T-helper 17 cell (primary cell): ENCODE results near the gene SFMBT1. TPM values are rescaled to one million over a fixed set of nuclear protein-coding genes. Genes with fewer than 3 reads are reported as not detected.
"Not testable (repeated sequence)": the region's sequence is repeated elsewhere in the genome, so short reads cannot be mapped to it uniquely, and the experiment has no call there.

Source experiments
- ATAC-seq: fragments of 150-1000 bp; cut with Tn5 transposase; 2 replicates; pipeline ENCODE4 v1.10.0; 2021; ENCODE audit warnings: mild to moderate bottlenecking, moderate library complexity
- DNase-seq, 3 donors: peaks; one replicate each; pipeline versions ENCODE4 v3.0.0 to v3.0.0-alpha.2; 2020 to 2021
- H3K9me3 ChIP-seq: one replicate; pipeline ENCODE4 v1.7.0; 2013; ENCODE audit warnings: low read length, mild to moderate bottlenecking; ENCODE audit not compliant: control insufficient read depth, poor library complexity, severe bottlenecking
- H3K27ac Mint-ChIP-seq: one replicate; pipeline ENCODE4 v1.8.0; 2022; ENCODE audit warnings: mild to moderate bottlenecking, moderate library complexity, mixed read lengths
- H3K27me3 Mint-ChIP-seq: one replicate; pipeline ENCODE4 v1.8.0; 2022; ENCODE audit warnings: mixed read lengths
- H3K36me3 Mint-ChIP-seq: one replicate; pipeline ENCODE4 v1.8.0; 2022; ENCODE audit warnings: low read depth, mixed read lengths
- H3K4me1 Mint-ChIP-seq: one replicate; pipeline ENCODE4 v1.8.0; 2022; ENCODE audit warnings: mild to moderate bottlenecking, mixed read lengths
- H3K4me3 Mint-ChIP-seq: one replicate; pipeline ENCODE4 v1.8.0; 2022; ENCODE audit warnings: mild to moderate bottlenecking, moderate library complexity, mixed read lengths
- total RNA-seq, 4 donors: library from RNA in 2 of 4; stranded (reverse) in 2 of 4; gene quantifications; one replicate each; pipeline ENCODE4 v1.2.3 and lab custom pipeline; 2022 to 2026

The SFMBT1 gene
- total RNA-seq, 2 donors from 2014 or later = 36.1 to 49.8 TPM

DNA sequence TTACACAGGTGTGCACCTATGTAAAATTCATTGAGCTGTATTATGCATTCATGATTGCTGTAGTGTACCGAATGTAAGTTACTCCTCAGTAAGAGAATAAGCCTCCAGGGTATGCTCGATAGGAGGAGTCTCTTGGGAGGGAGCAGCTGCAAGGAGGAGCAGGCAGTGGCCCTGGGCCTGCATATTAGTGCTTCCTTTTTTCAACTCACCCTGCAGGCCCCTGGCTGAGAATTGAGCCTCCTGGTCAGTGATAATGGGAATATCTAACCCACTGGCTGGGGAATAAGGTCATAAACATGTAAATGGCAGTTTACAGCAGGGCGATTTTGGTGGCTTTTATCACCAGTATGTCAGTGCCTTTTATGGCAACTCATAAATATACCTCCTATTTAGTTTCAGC, 21.7 kb upstream of the SFMBT1 start:
- ATAC-seq (no peak), DNase-seq (no peak)
- peaks cover 16% of the 10 kb centered on the region for H3K4me1 Mint-ChIP-seq
- peaks cover 19% of the 10 kb centered on the region for H3K27me3 Mint-ChIP-seq
- H3K9me3 ChIP-seq = no peaks in the 10 kb centered on the region
- no peak overlapping the region for H3K4me3 Mint-ChIP-seq
- H3K27ac Mint-ChIP-seq = no peak overlapping the region
- peaks cover 4% of the 10 kb centered on the region for H3K36me3 Mint-ChIP-seq

DNA sequence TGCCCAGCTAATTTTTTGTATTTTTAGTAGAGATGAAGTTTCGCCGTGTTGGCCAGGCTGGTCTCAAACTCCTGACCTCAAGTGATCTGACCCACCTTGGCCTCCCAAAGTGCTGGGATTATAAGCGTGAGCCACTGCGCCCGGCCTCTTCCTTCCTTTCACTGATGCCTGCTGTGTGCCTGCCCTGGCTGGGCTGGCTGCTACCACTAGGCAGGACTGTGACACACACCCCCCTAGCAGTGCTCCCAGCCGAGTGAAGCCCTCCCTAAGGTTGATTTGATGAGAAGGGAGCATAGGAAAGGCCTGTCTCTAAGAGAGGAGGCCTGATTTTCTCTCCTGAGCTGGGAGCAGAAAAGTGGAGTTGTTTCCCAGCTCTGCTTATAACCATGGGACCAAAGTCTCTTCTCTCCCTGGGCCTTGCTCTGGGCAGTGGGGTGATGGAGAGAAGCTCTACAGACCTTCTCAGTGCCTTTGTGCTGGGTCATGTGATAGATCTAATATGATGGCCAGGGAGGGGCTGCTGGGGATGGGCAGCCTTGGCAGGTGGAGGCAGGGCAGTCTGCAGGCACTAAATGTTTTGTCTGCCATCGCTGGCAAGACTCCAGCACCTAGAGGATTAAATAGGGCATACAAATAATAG, 20.1 kb upstream of the SFMBT1 start:
- no peak overlapping the region for H3K27ac Mint-ChIP-seq
- no peaks in the 10 kb centered on the region for H3K9me3 ChIP-seq
- H3K4me3 Mint-ChIP-seq = no peak overlapping the region
- ATAC-seq (no peak), DNase-seq (no peak)
- H3K4me1 Mint-ChIP-seq = peaks cover 11% of the 10 kb centered on the region
- peaks cover 19% of the 10 kb centered on the region for H3K27me3 Mint-ChIP-seq
- H3K36me3 Mint-ChIP-seq = peaks cover 4% of the 10 kb centered on the region

DNA sequence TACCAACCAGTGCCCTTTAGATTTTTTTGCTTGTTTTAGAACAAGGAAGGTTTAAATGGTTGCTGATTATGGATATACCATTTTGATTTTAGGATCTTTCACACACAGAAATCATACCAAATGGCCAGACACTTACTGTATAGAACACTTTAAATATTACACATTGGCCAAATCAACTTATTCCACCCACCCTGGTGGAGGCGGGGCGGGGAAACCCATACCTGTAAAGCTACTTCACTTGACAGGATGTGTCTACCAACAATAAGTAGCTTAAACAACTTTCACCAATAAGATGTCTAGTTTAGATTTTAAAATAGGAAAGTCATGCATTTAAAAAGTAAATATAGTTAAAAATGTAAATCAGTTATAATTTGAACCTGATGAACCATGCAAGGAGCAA, 17.0 kb upstream of the SFMBT1 start:
- Mint-ChIP-seq H3K36me3 (peaks cover 4% of the 10 kb centered on the region), H3K4me3 (no peak overlapping the region)
- H3K9me3 ChIP-seq = no peaks in the 10 kb centered on the region

DNA sequence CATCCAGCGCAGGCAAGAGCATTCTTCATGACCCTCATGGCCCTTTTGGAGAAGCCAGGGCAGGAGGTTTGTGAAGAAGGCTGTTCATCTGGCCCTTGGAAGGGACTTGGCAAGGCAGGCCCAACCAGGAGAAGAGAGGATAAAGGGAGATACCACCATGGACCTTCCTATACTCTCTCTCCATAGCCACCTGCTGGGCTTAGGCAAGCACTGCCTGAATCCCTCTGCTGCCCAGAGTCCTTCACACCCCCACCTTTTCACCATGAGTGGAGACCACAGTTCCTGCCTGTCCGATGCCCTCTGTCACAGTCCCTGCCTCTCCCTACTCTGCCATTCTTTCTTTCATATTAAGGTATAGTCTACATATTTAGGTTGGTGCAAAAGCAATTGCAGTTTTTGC, 10.6 kb upstream of the SFMBT1 start:
- Mint-ChIP-seq H3K4me1 (no peaks in the 10 kb centered on the region), H3K27me3 (no peaks in the 10 kb centered on the region), H3K27ac (no peak overlapping the region), H3K36me3 (no peaks in the 10 kb centered on the region), H3K4me3 (no peak overlapping the region)
- DNase-seq (no peak), ATAC-seq (no peak)
- no peaks in the 10 kb centered on the region for H3K9me3 ChIP-seq

More for the DNA sequence above, 17.0 kb upstream of the SFMBT1 start:
- Mint-ChIP-seq H3K27me3 (peaks cover 19% of the 10 kb centered on the region), H3K27ac (no peak overlapping the region), H3K4me1 (peaks cover 8% of the 10 kb centered on the region)
- no peak for DNase-seq
- ATAC-seq = no peak

DNA sequence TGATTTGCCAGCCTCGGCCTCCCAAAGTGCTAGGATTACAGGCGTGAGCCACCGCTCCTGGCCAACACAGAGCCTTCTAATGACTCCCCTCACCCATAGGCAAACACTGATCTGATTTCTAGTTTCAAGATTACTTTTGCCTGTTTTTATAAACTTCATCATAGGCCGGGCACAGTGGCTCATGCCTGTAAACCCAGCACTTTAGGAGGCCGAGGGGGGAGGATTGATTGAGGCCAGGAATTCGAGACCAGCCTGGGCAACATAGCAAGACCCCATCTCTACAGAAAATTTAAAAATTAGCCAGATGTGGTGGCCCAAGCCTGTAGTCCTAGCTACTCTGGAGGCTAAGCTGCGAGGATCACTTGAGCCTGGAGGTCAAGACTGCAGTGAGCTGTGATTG, 8.4 kb upstream of the SFMBT1 start:
- H3K27ac Mint-ChIP-seq, DNase-seq, H3K27me3 Mint-ChIP-seq, ATAC-seq, H3K4me1 Mint-ChIP-seq, H3K36me3 Mint-ChIP-seq, H3K4me3 Mint-ChIP-seq, H3K9me3 ChIP-seq: not testable (repeated sequence)

DNA sequence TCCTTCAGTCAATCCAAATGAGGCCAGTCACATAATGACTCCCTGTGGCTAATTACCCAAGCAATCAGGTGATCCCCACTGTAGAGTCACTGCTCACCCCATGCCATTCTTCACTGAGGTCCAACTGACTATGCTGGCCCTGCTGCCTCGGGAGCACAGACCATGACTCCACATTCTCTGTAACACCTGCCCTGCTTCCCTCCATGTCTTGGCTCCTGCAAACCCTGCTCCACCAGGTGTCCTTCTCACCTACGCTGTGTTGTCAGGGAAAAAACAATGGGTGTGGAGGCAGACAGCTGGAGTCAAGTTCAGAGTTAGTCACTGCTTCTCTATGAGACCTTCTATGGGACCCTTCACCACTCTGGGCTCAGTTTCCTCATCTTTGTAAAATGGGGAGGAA, 6.1 kb upstream of the SFMBT1 start:
- ATAC-seq = no peak
- H3K4me3 Mint-ChIP-seq = no peak overlapping the region
- H3K27ac Mint-ChIP-seq = no peak overlapping the region
- H3K27me3 Mint-ChIP-seq = no peaks in the 10 kb centered on the region
- H3K9me3 ChIP-seq = no peaks in the 10 kb centered on the region
- no peak for DNase-seq
- H3K36me3 Mint-ChIP-seq = no peaks in the 10 kb centered on the region
- peaks cover 11% of the 10 kb centered on the region for H3K4me1 Mint-ChIP-seq

DNA sequence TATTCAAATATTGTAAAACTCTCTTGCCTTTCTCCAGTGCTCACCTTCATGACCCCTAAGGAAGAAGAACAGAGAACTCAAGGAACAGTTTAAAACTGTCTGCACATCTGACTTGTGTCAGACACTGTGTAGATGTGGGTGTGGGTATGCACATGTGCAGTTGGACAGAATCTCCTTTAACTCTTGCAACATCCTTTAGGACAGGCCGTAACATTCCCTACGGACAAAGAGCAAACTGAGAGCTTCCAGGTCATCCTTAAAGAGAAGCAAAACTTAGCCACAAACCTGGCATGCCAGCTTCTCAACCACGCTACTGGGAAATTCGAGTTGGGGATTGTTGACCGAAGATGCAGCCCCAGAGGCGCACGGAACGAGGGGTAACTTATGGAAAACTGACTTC, 4.1 kb upstream of the SFMBT1 start:
- ATAC-seq = no peak
- Mint-ChIP-seq H3K27ac (no peak overlapping the region), H3K4me3 (no peak overlapping the region), H3K27me3 (no peaks in the 10 kb centered on the region), H3K4me1 (peaks cover 18% of the 10 kb centered on the region), H3K36me3 (no peaks in the 10 kb centered on the region)
- H3K9me3 ChIP-seq = no peaks in the 10 kb centered on the region
- no peak for DNase-seq

DNA sequence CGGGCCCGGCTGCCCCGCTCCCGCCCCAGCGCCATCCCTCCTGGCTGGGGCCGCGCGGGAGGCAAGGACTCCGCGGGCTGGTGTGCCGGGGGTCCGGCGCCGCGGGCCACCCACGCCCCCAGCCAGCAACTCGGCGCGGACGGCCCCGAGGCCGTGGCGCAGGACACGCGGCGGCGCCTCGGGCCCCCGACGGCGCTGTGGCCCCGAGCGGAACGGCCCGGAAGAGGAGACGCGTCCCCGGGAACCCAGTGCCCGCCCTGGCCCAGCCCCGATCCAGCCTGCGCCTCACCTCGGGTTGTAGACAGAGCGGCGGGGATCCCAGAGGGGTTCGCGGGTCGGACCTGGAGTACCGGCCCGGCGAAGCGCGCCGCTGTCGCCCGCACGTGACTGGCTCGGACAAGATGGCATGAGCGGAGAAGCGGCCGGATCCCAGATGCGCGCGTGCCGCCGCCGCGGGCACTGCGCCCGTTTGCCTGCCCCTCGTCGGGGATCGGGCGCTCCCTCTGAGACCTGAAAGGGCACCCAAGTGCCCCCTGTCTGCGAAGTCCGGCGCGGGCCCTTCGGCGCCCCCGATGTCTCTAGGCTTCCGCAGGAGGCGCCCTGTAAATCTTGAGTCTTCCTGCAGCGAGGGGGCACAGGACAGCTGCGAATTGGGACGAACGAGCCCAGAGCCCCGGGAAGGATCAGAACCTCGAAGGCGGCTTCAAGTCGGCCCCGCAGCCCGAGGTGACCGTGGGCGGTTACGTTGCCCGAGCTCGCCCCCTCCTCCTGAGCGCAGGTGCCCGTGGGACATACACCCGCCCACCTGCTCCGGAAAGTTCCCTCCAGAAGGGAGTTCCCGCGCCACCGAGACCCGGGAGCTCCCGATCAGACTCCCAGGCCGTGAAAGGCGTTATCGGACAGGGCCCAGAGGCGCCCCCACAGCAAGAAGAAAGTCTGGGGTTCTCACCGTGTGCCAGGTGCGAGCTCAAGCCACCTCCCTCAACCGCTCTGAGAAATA, 598 bp upstream of the SFMBT1 start:
- peak; percentile 56 for ATAC-seq

DNA sequence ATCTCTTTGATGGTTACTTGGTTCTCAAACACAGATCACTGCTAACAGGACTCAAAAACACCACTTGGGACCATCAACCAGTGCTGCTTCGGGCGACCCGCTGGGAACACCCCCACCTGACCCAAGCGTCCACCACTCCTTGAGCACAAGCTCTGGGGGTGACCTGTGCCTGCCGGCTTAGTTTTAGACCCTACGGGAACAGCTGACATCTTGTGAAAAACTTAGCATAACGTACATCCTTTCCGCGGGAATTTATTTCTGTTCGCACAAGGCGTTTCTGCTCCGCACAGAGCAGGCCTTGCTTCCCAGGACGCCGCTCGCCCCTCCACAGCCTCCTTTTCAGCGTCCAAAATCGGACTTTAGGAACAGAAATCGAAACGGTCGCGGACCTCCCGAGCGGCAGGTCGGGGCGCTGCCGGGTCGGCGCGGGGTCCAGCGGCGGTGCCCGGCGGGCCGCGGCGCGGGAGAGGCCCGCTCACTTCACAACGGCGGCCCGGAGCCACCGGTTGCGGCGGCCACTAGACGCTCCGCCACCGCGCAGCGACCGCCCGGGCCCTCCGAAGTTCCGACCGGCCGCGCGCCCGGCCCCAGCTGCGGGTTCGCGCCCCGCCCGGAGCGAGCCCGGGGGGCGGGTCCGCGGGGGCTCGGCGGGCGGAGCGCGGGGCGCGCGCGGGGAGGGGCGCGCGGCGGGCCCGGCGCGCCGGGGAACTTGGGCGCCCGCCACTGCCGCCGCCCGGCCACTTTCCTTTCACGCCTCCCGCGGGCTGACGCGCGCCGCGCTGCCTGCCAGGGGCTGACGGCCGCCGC, 959 bp downstream of the SFMBT1 start:
- peak; percentile 61 for ATAC-seq
- peaks cover 48% of the 10 kb centered on the region for H3K4me1 Mint-ChIP-seq
- H3K36me3 Mint-ChIP-seq = no peaks in the 10 kb centered on the region
- H3K27me3 Mint-ChIP-seq = no peaks in the 10 kb centered on the region
- no peaks in the 10 kb centered on the region for H3K9me3 ChIP-seq
- H3K4me3 Mint-ChIP-seq = peak overlapping the region; percentile 94
- peak; percentile 61 to 69 (median 66) for DNase-seq
- peak overlapping the region; percentile 98 for H3K27ac Mint-ChIP-seq

More for the DNA sequence above, 598 bp upstream of the SFMBT1 start:
- no peaks in the 10 kb centered on the region for H3K27me3 Mint-ChIP-seq
- peaks cover 42% of the 10 kb centered on the region for H3K4me1 Mint-ChIP-seq
- H3K36me3 Mint-ChIP-seq = no peaks in the 10 kb centered on the region
- peak overlapping the region; percentile 93 for H3K27ac Mint-ChIP-seq
- no peaks in the 10 kb centered on the region for H3K9me3 ChIP-seq
- H3K4me3 Mint-ChIP-seq = peak overlapping the region; percentile 91
- peak; percentile 50 to 54 (median 50) for DNase-seq

DNA sequence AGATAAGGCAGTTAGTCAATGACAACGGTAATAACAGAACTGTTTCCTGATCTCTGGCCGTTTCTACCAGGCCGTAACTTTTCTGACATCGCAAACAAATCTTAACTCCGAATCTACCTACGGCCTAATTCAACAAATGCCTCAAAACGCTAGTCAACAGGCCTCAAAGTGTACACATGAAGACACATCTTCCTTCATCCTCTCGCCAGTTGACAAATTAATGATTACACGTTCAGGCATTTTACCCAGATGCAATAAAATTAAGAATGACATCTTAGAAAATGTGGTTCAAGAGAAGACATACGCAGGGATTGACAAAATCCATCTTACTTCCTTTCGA, 1.5 kb downstream of the SFMBT1 start:
- no peaks in the 10 kb centered on the region for H3K9me3 ChIP-seq
- Mint-ChIP-seq H3K27ac (peak overlapping the region; percentile 98), H3K36me3 (no peaks in the 10 kb centered on the region), H3K27me3 (no peaks in the 10 kb centered on the region), H3K4me3 (peak overlapping the region; percentile 94), H3K4me1 (peaks cover 50% of the 10 kb centered on the region)
- ATAC-seq (no peak), DNase-seq (no peak)

DNA sequence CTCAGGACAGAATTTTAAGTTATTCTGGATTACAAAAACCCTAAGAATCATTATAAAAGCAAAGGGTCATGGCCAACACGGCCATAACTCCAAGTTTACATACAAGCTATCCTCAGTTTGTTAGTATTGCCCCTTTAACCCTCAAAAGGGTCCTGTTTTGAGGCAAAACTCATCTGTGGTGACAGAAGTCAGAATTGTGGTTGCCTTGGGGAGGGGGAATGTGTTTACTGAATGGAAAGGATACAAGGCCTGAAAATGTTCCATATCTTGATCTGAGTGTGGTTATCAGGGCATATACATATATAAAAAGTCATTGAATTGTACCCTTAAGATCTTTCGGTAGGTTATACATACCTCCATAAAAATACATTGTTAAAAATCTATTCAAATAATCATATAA, 2.1 kb downstream of the SFMBT1 start:
- Mint-ChIP-seq H3K4me1 (peaks cover 56% of the 10 kb centered on the region), H3K27me3 (no peaks in the 10 kb centered on the region)
- DNase-seq = no peak

DNA sequence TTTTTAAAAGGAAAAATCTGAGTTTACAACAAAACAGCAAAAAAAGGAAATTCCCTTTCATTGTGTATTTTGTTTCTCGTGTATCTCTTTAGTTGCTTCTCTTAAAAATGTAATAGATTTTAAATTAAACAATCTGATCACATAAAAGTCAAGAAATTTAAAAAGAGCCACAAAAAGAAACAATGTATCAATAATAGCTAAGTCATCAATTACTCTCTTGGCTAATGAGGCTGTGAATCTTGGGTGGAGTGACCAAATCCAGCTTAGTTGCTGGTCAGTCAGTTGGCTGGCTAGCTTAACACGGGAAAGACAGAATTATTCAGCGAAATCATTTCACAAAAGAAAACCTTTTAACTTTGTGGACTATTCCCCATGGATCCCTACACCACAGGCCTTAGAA, 3.2 kb downstream of the SFMBT1 start:
- ATAC-seq (no peak), DNase-seq (no peak)
- Mint-ChIP-seq H3K36me3 (no peaks in the 10 kb centered on the region), H3K27ac (peak overlapping the region; percentile 98), H3K27me3 (no peaks in the 10 kb centered on the region), H3K4me3 (peak overlapping the region; percentile 94), H3K4me1 (peaks cover 61% of the 10 kb centered on the region)
- H3K9me3 ChIP-seq = no peaks in the 10 kb centered on the region

More for the DNA sequence above, 2.1 kb downstream of the SFMBT1 start:
- Mint-ChIP-seq H3K27ac (peak overlapping the region; percentile 98), H3K36me3 (no peaks in the 10 kb centered on the region), H3K4me3 (peak overlapping the region; percentile 94)
- ATAC-seq = no peak
- no peaks in the 10 kb centered on the region for H3K9me3 ChIP-seq

DNA sequence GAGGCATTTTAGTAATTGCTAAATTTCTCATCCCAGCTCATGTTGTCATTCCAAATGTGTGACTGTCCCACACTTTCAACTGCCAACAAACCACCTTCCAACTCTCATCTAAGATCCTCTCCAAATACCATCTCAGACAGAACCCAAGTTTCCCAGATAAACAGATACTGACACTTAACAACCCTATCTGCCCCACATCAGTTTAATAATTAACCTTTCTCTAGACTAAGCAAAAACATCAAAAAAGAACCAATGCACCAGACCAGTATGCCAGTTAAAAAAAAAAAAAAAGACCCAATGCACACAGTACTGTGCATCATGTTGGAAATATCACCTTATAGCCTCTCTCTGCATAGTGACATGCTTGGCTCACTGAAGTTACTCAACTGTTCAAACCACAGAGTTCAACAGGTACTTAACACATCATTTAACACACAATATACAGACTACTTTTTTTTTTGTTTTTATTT, 5.5 kb downstream of the SFMBT1 start:
- H3K4me1 Mint-ChIP-seq = peaks cover 65% of the 10 kb centered on the region
- H3K36me3 Mint-ChIP-seq = no peaks in the 10 kb centered on the region
- ATAC-seq (no peak), DNase-seq (no peak)
- no peaks in the 10 kb centered on the region for H3K9me3 ChIP-seq
- H3K27ac Mint-ChIP-seq = peak overlapping the region; percentile 84
- H3K4me3 Mint-ChIP-seq = peak overlapping the region; percentile 82
- no peaks in the 10 kb centered on the region for H3K27me3 Mint-ChIP-seq
